Stimulated activated CD4-positive, alpha-beta T cell treated with anti-CD3 and anti-CD28 coated beads, Interleukin-12 subunit alpha, Interleukin-12 subunit beta, amount 100 ng/mL, for 4 hours (primary cell): ENCODE data around the gene PRSS57.

Source experiments
- DNase-seq: peaks from one replicate; pipeline ENCODE4 v3.0.0-alpha.2; 2020

PRSS57 gene

GRCh38 chr19:648904-649801 is 46.1 kb downstream of the PRSS57 start:
- no peak for DNase-seq

GRCh38 chr19:648305-648704 is 46.9 kb downstream of the PRSS57 start:
- no peak for DNase-seq

- no peak for DNase-seq
Measured at GRCh38 chr19:647566-648284, 47.5 kb downstream of the PRSS57 start.

GRCh38 chr19:646779-647565 is 48.3 kb downstream of the PRSS57 start:
- DNase-seq: no peak

GRCh38 chr19:645912-646778 is 49.1 kb downstream of the PRSS57 start:
- DNase-seq: no peak

- DNase-seq: no peak
Measured at GRCh38 chr19:644789-645188, 50.5 kb downstream of the PRSS57 start.

- no peak for DNase-seq
Measured at GRCh38 chr19:644363-644762, 50.9 kb downstream of the PRSS57 start.

- DNase-seq: no peak
Measured at GRCh38 chr19:643736-644135, 51.5 kb downstream of the PRSS57 start.

GRCh38 chr19:642767-643727 is 52.2 kb downstream of the PRSS57 start:
- no peak for DNase-seq

GRCh38 chr19:641702-642101 is 53.5 kb downstream of the PRSS57 start:
- no peak for DNase-seq

- DNase-seq: no peak
Measured at GRCh38 chr19:640606-641189, 54.6 kb downstream of the PRSS57 start.

- no peak for DNase-seq
Measured at GRCh38 chr19:640161-640558, 55.1 kb downstream of the PRSS57 start.

GRCh38 chr19:639253-640160 is 55.7 kb downstream of the PRSS57 start, which contains the start of gene FGF22:
FGF22 (plus strand) TSS chr19:639879; CDS start chr19:639926, 47 bp downstream.
- peak; percentile 96 for DNase-seq

GRCh38 chr19:638906-639252 is 56.4 kb downstream of the PRSS57 start:
- no peak for DNase-seq
